Inferior parietal cortex (tissue), 1 donor: ENCODE data around the gene PRELID2.
"Not testable (repeated sequence)": the region's sequence is repeated elsewhere in the genome, so short reads cannot be mapped to it uniquely, and the experiment has no call there.

Source experiments
- DNase-seq: peaks from one replicate; pipeline ENCODE4 v3.0.0-alpha.2; 2016; ENCODE audit errors: extremely low spot score

The PRELID2 gene

GRCh38 chr5:145834917-145835847, at the start of gene PRELID2:
PRELID2 (minus strand) TSS chr5:145835342; CDS start chr5:145835251, 91 bp downstream.
- peak; percentile 77 for DNase-seq

GRCh38 chr5:145874765-145875164, 39.6 kb upstream of the PRELID2 start:
- no peak for DNase-seq

- no peak for DNase-seq
These were observed 37.8 kb upstream of the PRELID2 start, which contains the start of gene GRXCR2 for GRCh38 chr5:145872914-145873313. GRXCR2 (minus strand) TSS chr5:145873014; CDS start chr5:145872968, 46 bp downstream.

GRCh38 chr5:145872486-145872885, 37.3 kb upstream of the PRELID2 start:
- no peak for DNase-seq

GRCh38 chr5:145869753-145870152, 34.6 kb upstream of the PRELID2 start:
- DNase-seq: no peak

GRCh38 chr5:145867806-145868205, 32.7 kb upstream of the PRELID2 start:
- DNase-seq: no peak

GRCh38 chr5:145864432-145864831, 29.3 kb upstream of the PRELID2 start:
- not testable (repeated sequence) for DNase-seq

GRCh38 chr5:145863003-145863402, 27.9 kb upstream of the PRELID2 start:
- no peak for DNase-seq

- no peak for DNase-seq
These were observed 24.8 kb upstream of the PRELID2 start for GRCh38 chr5:145859897-145860296.

GRCh38 chr5:145859453-145859852, 24.3 kb upstream of the PRELID2 start:
- DNase-seq: no peak

GRCh38 chr5:145858959-145859358, 23.8 kb upstream of the PRELID2 start:
- no peak for DNase-seq

GRCh38 chr5:145856285-145856818, 21.2 kb upstream of the PRELID2 start:
- no peak for DNase-seq

GRCh38 chr5:145855763-145856267, 20.7 kb upstream of the PRELID2 start:
- DNase-seq: no peak

- peak; percentile 23 for DNase-seq
These were observed 19.6 kb upstream of the PRELID2 start for GRCh38 chr5:145854651-145855258.

GRCh38 chr5:145853781-145854376, 18.7 kb upstream of the PRELID2 start:
- no peak for DNase-seq

- DNase-seq: no peak
These were observed 17.8 kb upstream of the PRELID2 start for GRCh38 chr5:145852990-145853389.

GRCh38 chr5:145848854-145849253, 13.7 kb upstream of the PRELID2 start:
- no peak for DNase-seq

GRCh38 chr5:145847499-145848497, 12.7 kb upstream of the PRELID2 start:
- DNase-seq: no peak

GRCh38 chr5:145846081-145846480, 10.9 kb upstream of the PRELID2 start:
- DNase-seq: no peak

- DNase-seq: no peak
These were observed 6.2 kb upstream of the PRELID2 start for GRCh38 chr5:145841299-145841698.
